ENCODE results near the gene TRIOBP. TPM values are rescaled to one million over a fixed set of nuclear protein-coding genes. Genes with fewer than 3 reads are reported as not detected.

TRIOBP gene
- total RNA-seq, 2 experiments from 2014 or later, result 41.4 to 44.4 TPM

DNA sequence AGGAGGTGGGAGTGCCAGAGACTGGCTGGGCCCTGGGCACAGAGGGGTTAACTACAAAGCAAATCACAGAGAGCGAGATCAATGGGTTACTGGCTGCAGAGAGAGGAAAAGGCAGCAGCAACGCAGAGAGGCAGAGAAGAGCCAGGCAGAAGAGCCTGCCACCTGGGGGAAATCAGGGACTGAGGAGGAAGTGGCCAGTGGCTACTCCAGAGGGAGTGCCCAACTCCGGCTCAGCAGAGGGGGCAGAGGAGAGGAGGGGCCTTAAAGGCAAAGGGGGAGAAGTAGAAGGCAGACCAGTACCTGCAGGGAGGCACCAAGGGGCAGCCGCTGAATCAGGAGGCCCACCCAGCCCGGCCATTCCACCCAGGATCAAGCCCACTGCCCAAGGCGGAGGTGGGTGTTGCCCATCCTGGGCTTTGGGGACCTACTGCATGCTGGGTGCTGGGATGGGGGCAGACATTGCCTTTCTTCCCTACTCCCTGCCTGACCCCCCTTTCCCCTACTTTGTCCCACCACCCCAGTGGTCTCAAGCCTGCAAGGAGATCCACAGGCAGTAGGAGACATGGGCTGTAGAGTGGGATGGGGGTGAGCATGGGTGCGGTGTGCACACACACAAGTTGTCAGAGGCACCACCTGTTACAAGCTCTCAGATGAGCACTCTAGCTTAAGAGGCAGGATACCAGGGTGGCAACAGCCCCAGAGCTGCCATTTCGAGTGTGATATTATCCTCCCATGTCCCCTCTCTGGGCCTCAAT, 125.4 kb downstream of the TRIOBP start:
- Mint-ChIP-seq H3K27ac (no peak overlapping the region), H3K4me1 (peaks cover 17% of the 10 kb centered on the region), H3K9me3 (no peaks in the 10 kb centered on the region), H3K36me3 (no peaks in the 10 kb centered on the region), H3K4me3 (no peak overlapping the region), H3K27me3 (peaks cover 32% of the 10 kb centered on the region)
- POLR2A ChIA-PET, result interaction anchor here (1.0 to 1.1 kb wide), 2 partner anchors 14 to 22 kb away, joined by 3 to 4 read pairs; partner anchors contain the start of genes ANKRD54 and GCAT
- ATAC-seq (ENCODE audit: low read depth) (no peak), DNase-seq (no peak)

DNA sequence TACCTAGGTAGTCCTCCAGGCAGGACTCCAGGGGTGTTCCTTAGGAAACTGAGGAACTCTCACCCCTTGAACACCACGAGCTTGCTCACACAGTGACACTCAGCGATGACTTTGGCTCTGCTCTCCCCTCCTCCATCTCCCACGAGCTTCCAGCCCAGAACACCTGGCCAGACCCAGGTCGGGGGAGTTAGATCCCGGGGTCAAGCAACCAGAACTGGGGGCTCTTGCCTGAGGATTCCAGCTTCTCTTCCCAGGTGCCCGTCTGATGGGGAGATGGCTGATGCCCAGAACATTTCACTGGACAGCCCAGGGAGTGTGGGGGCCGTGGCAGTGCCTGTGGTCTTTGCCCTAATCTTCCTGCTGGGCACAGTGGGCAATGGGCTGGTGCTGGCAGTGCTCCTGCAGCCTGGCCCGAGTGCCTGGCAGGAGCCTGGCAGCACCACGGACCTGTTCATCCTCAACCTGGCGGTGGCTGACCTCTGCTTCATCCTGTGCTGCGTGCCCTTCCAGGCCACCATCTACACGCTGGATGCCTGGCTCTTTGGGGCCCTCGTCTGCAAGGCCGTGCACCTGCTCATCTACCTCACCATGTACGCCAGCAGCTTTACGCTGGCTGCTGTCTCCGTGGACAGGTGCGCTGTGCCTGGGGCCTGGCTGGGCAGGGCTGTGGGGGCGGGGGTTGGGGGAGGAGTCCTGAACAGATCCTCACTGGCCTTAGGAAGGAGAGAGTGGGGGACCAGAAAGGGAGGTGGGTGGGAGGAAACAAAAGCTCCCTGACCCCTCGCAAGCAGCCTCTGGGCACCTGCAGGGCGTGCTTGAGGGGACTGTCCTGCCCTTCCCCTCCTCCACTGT, 126.5 kb downstream of the TRIOBP start, which contains the start of gene GALR3:
Gene GALR3, plus strand, starts transcription at position 249 of the 852 bp plus-strand sequence. Its CDS starts 25 bp downstream, at position 274.
- Mint-ChIP-seq H3K36me3 (peaks cover 4% of the 10 kb centered on the region), H3K27me3 (peaks cover 32% of the 10 kb centered on the region), H3K9me3 (no peaks in the 10 kb centered on the region), H3K27ac (no peak within 1 kb of the TSS), H3K4me1 (peaks cover 14% of the 10 kb centered on the region), H3K4me3 (peak within 1 kb of the TSS; percentile 79)
- POLR2A ChIA-PET, result interaction anchor here (1.1 to 1.5 kb wide), 3 partner anchors 16 to 25 kb away, joined by 3 to 4 read pairs (median 3); partner anchors contain the start of genes ANKRD54, EIF3L and GCAT
- no peak for DNase-seq
- ATAC-seq (ENCODE audit: low read depth), result no peak

DNA sequence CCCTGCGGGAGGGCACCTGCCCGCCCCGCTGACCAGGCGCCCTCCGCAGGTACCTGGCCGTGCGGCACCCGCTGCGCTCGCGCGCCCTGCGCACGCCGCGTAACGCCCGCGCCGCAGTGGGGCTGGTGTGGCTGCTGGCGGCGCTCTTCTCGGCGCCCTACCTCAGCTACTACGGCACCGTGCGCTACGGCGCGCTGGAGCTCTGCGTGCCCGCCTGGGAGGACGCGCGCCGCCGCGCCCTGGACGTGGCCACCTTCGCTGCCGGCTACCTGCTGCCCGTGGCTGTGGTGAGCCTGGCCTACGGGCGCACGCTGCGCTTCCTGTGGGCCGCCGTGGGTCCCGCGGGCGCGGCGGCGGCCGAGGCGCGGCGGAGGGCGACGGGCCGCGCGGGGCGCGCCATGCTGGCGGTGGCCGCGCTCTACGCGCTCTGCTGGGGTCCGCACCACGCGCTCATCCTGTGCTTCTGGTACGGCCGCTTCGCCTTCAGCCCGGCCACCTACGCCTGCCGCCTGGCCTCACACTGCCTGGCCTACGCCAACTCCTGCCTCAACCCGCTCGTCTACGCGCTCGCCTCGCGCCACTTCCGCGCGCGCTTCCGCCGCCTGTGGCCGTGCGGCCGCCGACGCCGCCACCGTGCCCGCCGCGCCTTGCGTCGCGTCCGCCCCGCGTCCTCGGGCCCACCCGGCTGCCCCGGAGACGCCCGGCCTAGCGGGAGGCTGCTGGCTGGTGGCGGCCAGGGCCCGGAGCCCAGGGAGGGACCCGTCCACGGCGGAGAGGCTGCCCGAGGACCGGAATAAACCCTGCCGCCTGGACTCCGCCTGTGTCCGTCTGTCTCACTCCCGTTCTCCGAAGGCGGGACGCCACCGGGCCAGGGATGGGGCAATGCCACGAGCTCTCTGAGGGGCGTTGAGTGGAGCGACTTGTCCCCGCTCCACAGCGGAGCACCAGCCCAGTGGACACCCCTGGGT, 128.1 kb downstream of the TRIOBP start:
- Mint-ChIP-seq H3K4me1 (peaks cover 9% of the 10 kb centered on the region), H3K27me3 (peaks cover 23% of the 10 kb centered on the region), H3K27ac (peak overlapping the region; percentile 79), H3K36me3 (peaks cover 8% of the 10 kb centered on the region), H3K9me3 (no peaks in the 10 kb centered on the region), H3K4me3 (peak overlapping the region; percentile 77)
- ATAC-seq (ENCODE audit: low read depth) (peak; percentile 79), DNase-seq (peak; percentile 66)
- POLR2A ChIA-PET, result interaction anchor here (0.5 to 1.5 kb wide), 6 partner anchors 17 to 157 kb away, joined by 3 to 5 read pairs (median 3); partner anchors contain the start of genes ANKRD54, EIF3L and GCAT

Other genes with a start within 250 kb of the TRIOBP start
- 100 to 1,000 TPM; 207 to 211 TPM for gene MFNG, start 210.7 kb upstream of the TRIOBP start, total RNA-seq
- under 1 TPM; 0.30 to 0.31 TPM for gene CARD10, start 177.6 kb upstream of the TRIOBP start, total RNA-seq
- gene CDC42EP1, start 136.6 kb upstream of the TRIOBP start, total RNA-seq, result under 1 TPM in 1 of 2 experiments, not detected in 1; 0.31 TPM
- not detected for gene LGALS2, start 117.0 kb upstream of the TRIOBP start, total RNA-seq
- 10 to 100 TPM; 75.3 to 79.5 TPM for gene GGA1, start 88.2 kb upstream of the TRIOBP start, total RNA-seq
- 100 to 1,000 TPM; 157 to 169 TPM for gene SH3BP1, start 57.4 kb upstream of the TRIOBP start, total RNA-seq
- 10 to 100 TPM; 16.4 to 16.6 TPM for gene PDXP, start 38.3 kb upstream of the TRIOBP start, total RNA-seq
- 1,000 to 10,000 TPM; 1,082 to 1,187 TPM for gene LGALS1, start 21.4 kb upstream of the TRIOBP start, total RNA-seq
- gene NOL12, start 10.7 kb upstream of the TRIOBP start, total RNA-seq, result 10 to 100 TPM; 42.8 to 50.4 TPM
- 10 to 100 TPM in 1 of 2 experiments, 1 to 10 TPM in 1; 9.8 to 10.1 TPM for gene GCAT, start 110.9 kb downstream of the TRIOBP start, total RNA-seq
- not detected for gene GALR3, start 126.3 kb downstream of the TRIOBP start, total RNA-seq
- 10 to 100 TPM; 22.2 to 23.3 TPM for gene ANKRD54, start 147.3 kb downstream of the TRIOBP start, total RNA-seq
- gene EIF3L, start 152.4 kb downstream of the TRIOBP start, total RNA-seq, result 100 to 1,000 TPM; 328 to 368 TPM
- 10 to 100 TPM; 27.9 to 31.3 TPM for gene MICALL1, start 209.2 kb downstream of the TRIOBP start, total RNA-seq

All from activated naive CD8-positive, alpha-beta T cell treated with anti-CD3 and anti-CD28 coated beads, Interleukin-2, amount 10 ng/mL, durations not matched to agents 7 days and 5 days (primary cell).